HepG2 (cell line): Measurements from ENCODE around the gene ESF1.

ENCODE experiments used
- EHMT2 ChIP-seq: fragments of 200-600 bp; sonication (generic); IDR thresholded peaks from 2 replicates; pipeline ENCODE4 v1.7.0; 2017; ENCODE audit warnings: antibody characterized with exemption, low read depth, low read length, borderline replicate concordance
- KDM1A ChIP-seq: IDR thresholded peaks from 2 replicates; pipeline ENCODE4 v1.6.1; 2016; ENCODE audit warnings: missing compliant biosample characterization
- MLX ChIP-seq: IDR thresholded peaks from 2 replicates; pipeline ENCODE4 v1.6.1; 2016
- REST ChIP-seq, 2 experiments: IDR thresholded peaks; 2 replicates each; pipeline ENCODE4 v1.6.1; 2011 to 2012; ENCODE audit warnings: low read length in 2 of 2, borderline replicate concordance in 1 of 2, low read depth in 1 of 2, mild to moderate bottlenecking in 1 of 2, moderate library complexity in 1 of 2
- ZBTB3 ChIP-seq: sonication (generic); formaldehyde crosslinking; IDR thresholded peaks from 2 replicates; pipeline ENCODE4 v1.4.0; 2020; ENCODE audit warnings: low read depth, mild to moderate bottlenecking, moderate library complexity, missing genetic modification reagents, borderline replicate concordance
- ZMYM2 ChIP-seq: sonication (generic); formaldehyde crosslinking; IDR thresholded peaks from 2 replicates; pipeline ENCODE4 v1.8.0; 2022; ENCODE audit warnings: mild to moderate bottlenecking, missing genetic modification reagents
- ZNF512 ChIP-seq: sonication (generic); formaldehyde crosslinking; IDR thresholded peaks from 2 replicates; pipeline ENCODE4 v1.4.0; 2020; ENCODE audit warnings: mild to moderate bottlenecking, missing genetic modification reagents
- ZSCAN22 ChIP-seq: sonication (generic); formaldehyde crosslinking; IDR thresholded peaks from 2 replicates; pipeline ENCODE4 v1.4.0; 2020; ENCODE audit warnings: mild to moderate bottlenecking, missing genetic modification reagents

GRCh38 chr20:13800728-13801134 is 16.0 kb upstream of the ESF1 start:
- TF ChIP-seq KDM1A (CRISPR knock-in tag), result no peak
- TF ChIP-seq ZBTB3 (CRISPR knock-in tag), result no peak
- TF ChIP-seq ZMYM2, result no peak
- no peak for TF ChIP-seq ZSCAN22 (CRISPR knock-in tag)
- TF ChIP-seq EHMT2, result no peak; the same call in 1 of the 2 replicates
- TF ChIP-seq REST (IDR thresholded peaks at IDR 0.05; ENCODE audit: borderline replicate concordance in 1 of 2, low read depth in 1 of 2, low read length in 2 of 2), result no peak
- peak; percentile 70 for TF ChIP-seq MLX (CRISPR knock-in tag)
- TF ChIP-seq ZNF512 (CRISPR knock-in tag), result no peak
